PFSK-1 (cell line): ENCODE data around the gene PTBP3.

Source experiments
- POLR2AphosphoS5 ChIP-seq: IDR thresholded peaks from 2 replicates; pipeline ENCODE4 v1.6.1; 2012; ENCODE audit warnings: low read depth, mild to moderate bottlenecking, control low read depth, low read length, moderate library complexity
- REST ChIP-seq, 2 experiments: IDR thresholded peaks; 2 replicates each; pipeline versions ENCODE4 v1.6.1 to v1.8.0; 2011 to 2012; ENCODE audit warnings: low read depth in 2 of 2, low read length in 2 of 2, control low read depth in 1 of 2, inconsistent platforms in 1 of 2, mild to moderate bottlenecking in 1 of 2, moderate library complexity in 1 of 2; ENCODE audit not compliant: insufficient read depth in 1 of 2
- SIN3A ChIP-seq: IDR thresholded peaks from 2 replicates; pipeline ENCODE4 v1.6.1; 2012; ENCODE audit warnings: mild to moderate bottlenecking, low read length, moderate library complexity, borderline replicate concordance; ENCODE audit not compliant: insufficient read depth
- TAF1 ChIP-seq: IDR thresholded peaks from 2 replicates; pipeline ENCODE4 v1.6.1; 2012; ENCODE audit warnings: low read length, control low read depth, borderline replicate concordance; ENCODE audit not compliant: insufficient read depth

DNA sequence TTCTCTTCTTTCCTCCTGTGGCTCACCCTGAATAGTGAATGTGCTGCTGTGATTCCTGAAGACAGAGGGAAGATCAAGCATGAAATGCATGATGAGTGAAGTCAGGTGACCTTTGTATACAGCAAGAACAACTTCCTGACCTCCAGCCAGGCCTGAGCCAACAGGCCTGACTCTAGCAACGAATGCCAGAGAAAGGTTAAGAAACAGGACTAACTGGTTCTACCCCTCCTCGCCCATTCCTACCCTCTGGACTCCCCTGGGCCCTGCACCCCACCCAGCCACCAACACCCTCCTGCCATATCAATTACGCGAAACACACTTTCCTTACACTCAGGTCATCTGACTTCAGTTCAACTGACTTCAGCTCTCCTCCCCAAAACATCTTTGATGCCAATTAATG lies 163.2 kb downstream of the PTBP3 start:
- TF ChIP-seq REST (IDR thresholded peaks at IDR 0.05; ENCODE audit: insufficient read depth in 1 of 2, low read depth in 2 of 2, low read length in 2 of 2) (no peak), TAF1 (no peak), POLR2AphosphoS5 (no peak), SIN3A (no peak)
